PC-9 (cell line): ENCODE measurements around the gene COMMD9. TPM values are rescaled to one million over a fixed set of nuclear protein-coding genes. Genes with fewer than 3 reads are reported as not detected.
"Not testable (repeated sequence)": the region's sequence is repeated elsewhere in the genome, so short reads cannot be mapped to it uniquely, and the experiment has no call there.

ENCODE experiments used
- BruUV-seq: library from RNA; stranded (reverse); fragments of 400-500 nt; replicated peaks from 2 replicates; lab custom pipeline; 2021; lab: Mats Ljungman, UMichigan
- CTCF ChIA-PET: fragments of 300-600 bp; sonication (Branson Sonifier 250); formaldehyde crosslinking; loops from one replicate; lab custom pipeline; 2022; ENCODE audit warnings: antibody characterized with exemption; lab: Charles Lee
- POLR2A ChIA-PET: fragments of 300-600 bp; sonication (Branson Sonifier 250); formaldehyde crosslinking; loops from one replicate; lab custom pipeline; 2022; ENCODE audit warnings: antibody characterized with exemption; ENCODE audit not compliant: unreplicated experiment; lab: Charles Lee
- DNase-seq, 2 experiments: peaks; one replicate each; pipeline versions ENCODE4 v3.0.0 to v3.0.0-alpha.2; 2015 to 2022; ENCODE audit warnings: mixed read lengths in 1 of 2
- H2AFZ ChIP-seq: fragments of 200-600 bp; sonication (generic); 2 replicates; pipeline ENCODE4 v1.8.1; 2017; ENCODE audit warnings: antibody characterized with exemption
- H3F3A ChIP-seq: fragments of 200-600 bp; sonication (generic); 2 replicates; pipeline ENCODE4 v1.8.1; 2017; ENCODE audit warnings: antibody characterized with exemption, mild to moderate bottlenecking, low read depth; ENCODE audit not compliant: insufficient read depth
- H3K27ac ChIP-seq: fragments of 200-600 bp; sonication (generic); 2 replicates; pipeline ENCODE4 v1.6.1; 2016; ENCODE audit warnings: mixed run types
- H3K27me3 ChIP-seq: fragments of 200-600 bp; sonication (generic); 2 replicates; pipeline ENCODE4 v1.6.1; 2016; ENCODE audit warnings: low read depth, mixed run types; ENCODE audit not compliant: insufficient read depth
- H3K36me3 ChIP-seq: fragments of 200-600 bp; sonication (generic); 2 replicates; pipeline ENCODE4 v1.6.1; 2016; ENCODE audit warnings: low read depth, mixed run types
- H3K4me1 ChIP-seq: fragments of 200-600 bp; sonication (generic); replicated peaks from 2 replicates; pipeline ENCODE4 v1.6.1; 2016; ENCODE audit warnings: mixed run types; ENCODE audit not compliant: insufficient read depth
- H3K4me2 ChIP-seq: fragments of 200-600 bp; sonication (generic); 2 replicates; pipeline ENCODE4 v1.6.1; 2017; ENCODE audit warnings: mixed run types
- H3K4me3 ChIP-seq: fragments of 200-600 bp; sonication (generic); 2 replicates; pipeline ENCODE4 v1.6.1; 2016; ENCODE audit warnings: mixed run types
- H3K79me2 ChIP-seq: fragments of 200-600 bp; sonication (generic); 2 replicates; pipeline ENCODE4 v1.6.1; 2017; ENCODE audit warnings: low read depth, mixed run types
- H3K9me2 ChIP-seq: fragments of 200-600 bp; sonication (generic); 2 replicates; pipeline ENCODE4 v1.8.1; 2017; ENCODE audit warnings: mild to moderate bottlenecking; ENCODE audit not compliant: insufficient read depth
- H3K9me3 ChIP-seq: fragments of 200-600 bp; sonication (generic); 2 replicates; pipeline ENCODE4 v1.8.1; 2016; ENCODE audit warnings: low read depth; ENCODE audit not compliant: insufficient read depth
- H4K20me1 ChIP-seq: fragments of 200-600 bp; sonication (generic); 2 replicates; pipeline ENCODE4 v1.8.1; 2017; ENCODE audit not compliant: insufficient read depth
- CTCF ChIP-seq: fragments of 200-600 bp; sonication (generic); conservative IDR thresholded peaks from 2 replicates; pipeline ENCODE4 v1.6.1; 2017; ENCODE audit warnings: mixed run types, antibody characterized with exemption, mild to moderate bottlenecking, moderate library complexity
- EZH2 ChIP-seq: fragments of 200-600 bp; sonication (generic); IDR thresholded peaks from 2 replicates; pipeline ENCODE4 v1.8.0; 2017; ENCODE audit warnings: antibody characterized with exemption, low read depth
- intact Hi-C: fragments of 100-400 bp; cut with micrococcal nuclease; formaldehyde crosslinking; loops from one replicate; pipeline ENCODE4 v1.10.0; 2022; ENCODE audit not compliant: unreplicated experiment
- total RNA-seq: library from RNA; stranded (reverse); gene quantifications from 2 replicates; pipeline ENCODE4 v1.2.3, GENCODE V29; 2021

Gene COMMD9
- total RNA-seq, 1 experiment from 2014 or later: 77.5 TPM

- intact Hi-C loops: no loop called here
- TF ChIP-seq EZH2 (no peak), CTCF (no peak)
- H3K27ac ChIP-seq: no peak overlapping the region
- H3F3A ChIP-seq: no peaks in the 10 kb centered on the region
- H3K4me2 ChIP-seq: no peak overlapping the region
- no TSS peak for BruUV-seq
- no peaks in the 10 kb centered on the region for H3K36me3 ChIP-seq
- no peak overlapping the region for H3K4me3 ChIP-seq
- DNase-seq: no peak
- no peaks in the 10 kb centered on the region for H4K20me1 ChIP-seq
- peaks cover 12% of the 10 kb centered on the region for H3K4me1 ChIP-seq
- no peaks in the 10 kb centered on the region for H3K9me3 ChIP-seq
- no peaks in the 10 kb centered on the region for H3K27me3 ChIP-seq
- POLR2A ChIA-PET: no interaction called here
- no peaks in the 10 kb centered on the region for H3K9me2 ChIP-seq
- CTCF ChIA-PET: no interaction called here
- no peaks in the 10 kb centered on the region for H3K79me2 ChIP-seq
- H2AFZ ChIP-seq: no peak overlapping the region
Observed at GRCh38 chr11:36330411-36330810, 41.2 kb upstream of the COMMD9 start.

GRCh38 chr11:36328966-36329673, 39.9 kb upstream of the COMMD9 start:
- no peaks in the 10 kb centered on the region for H4K20me1 ChIP-seq
- no peaks in the 10 kb centered on the region for H3K9me3 ChIP-seq
- H3K4me1 ChIP-seq: peaks cover 12% of the 10 kb centered on the region
- no peak overlapping the region for H2AFZ ChIP-seq
- no peak for DNase-seq
- H3K36me3 ChIP-seq: no peaks in the 10 kb centered on the region
- H3K27ac ChIP-seq: no peak overlapping the region
- H3F3A ChIP-seq: no peaks in the 10 kb centered on the region
- TF ChIP-seq CTCF: no peak
- no peaks in the 10 kb centered on the region for H3K27me3 ChIP-seq
- no peak overlapping the region for H3K4me3 ChIP-seq
- H3K4me2 ChIP-seq: peak overlapping the region; percentile 30
- ChIA-PET POLR2A (no interaction called here), CTCF (interaction anchor here (0.9 kb wide), 1 partner anchor 150 kb away, joined by 3 read pairs; no protein-coding TSS in a partner anchor)
- no peaks in the 10 kb centered on the region for H3K79me2 ChIP-seq
- no TSS peak for BruUV-seq
- intact Hi-C loops: no loop called here
- H3K9me2 ChIP-seq: no peaks in the 10 kb centered on the region

GRCh38 chr11:36326524-36327419, 37.5 kb upstream of the COMMD9 start:
- DNase-seq: no peak
- no peaks in the 10 kb centered on the region for H3K9me2 ChIP-seq
- BruUV-seq: no TSS peak
- ChIA-PET CTCF (no interaction called here), POLR2A (no interaction called here)
- no peaks in the 10 kb centered on the region for H3F3A ChIP-seq
- no peaks in the 10 kb centered on the region for H3K79me2 ChIP-seq
- peaks cover 12% of the 10 kb centered on the region for H3K4me1 ChIP-seq
- no peak overlapping the region for H3K4me2 ChIP-seq
- H3K27me3 ChIP-seq: no peaks in the 10 kb centered on the region
- no peaks in the 10 kb centered on the region for H4K20me1 ChIP-seq
- no peak overlapping the region for H3K27ac ChIP-seq
- no peak for TF ChIP-seq EZH2
- no peak for TF ChIP-seq CTCF
- intact Hi-C loops: no loop called here
- H2AFZ ChIP-seq: no peak overlapping the region
- H3K36me3 ChIP-seq: no peaks in the 10 kb centered on the region
- no peak overlapping the region for H3K4me3 ChIP-seq
- H3K9me3 ChIP-seq: no peaks in the 10 kb centered on the region

GRCh38 chr11:36325403-36325802, 36.2 kb upstream of the COMMD9 start:
- H3K9me2 ChIP-seq, H3K4me2 ChIP-seq, H2AFZ ChIP-seq, H3K4me3 ChIP-seq, H3K27me3 ChIP-seq, H3K9me3 ChIP-seq, H3K36me3 ChIP-seq, intact Hi-C loops, DNase-seq, CTCF ChIA-PET, H3K27ac ChIP-seq, H3F3A ChIP-seq, BruUV-seq, H4K20me1 ChIP-seq, H3K79me2 ChIP-seq: not testable (repeated sequence)
- POLR2A ChIA-PET: interaction anchor here (0.6 kb wide), 2 partner anchors 33 to 57 kb away, joined by 3 to 6 read pairs; no protein-coding TSS in a partner anchor
- peaks cover 12% of the 10 kb centered on the region for H3K4me1 ChIP-seq

- H3K27ac ChIP-seq, H3K27me3 ChIP-seq, H3K79me2 ChIP-seq, H2AFZ ChIP-seq, H3K36me3 ChIP-seq, H3K4me3 ChIP-seq, H3K9me2 ChIP-seq, CTCF ChIA-PET, H4K20me1 ChIP-seq, H3K9me3 ChIP-seq, H3F3A ChIP-seq, intact Hi-C loops, H3K4me2 ChIP-seq, BruUV-seq: not testable (repeated sequence)
- POLR2A ChIA-PET: interaction anchor here (0.6 kb wide), 1 partner anchor 57 kb away, joined by 3 read pairs; no protein-coding TSS in a partner anchor
- DNase-seq: peak in 1 of 2 experiments; percentile 1
- H3K4me1 ChIP-seq: peaks cover 12% of the 10 kb centered on the region
Observed at GRCh38 chr11:36324956-36325355, 35.7 kb upstream of the COMMD9 start.
